ENCODE data around the gene TENT4A.

DNA sequence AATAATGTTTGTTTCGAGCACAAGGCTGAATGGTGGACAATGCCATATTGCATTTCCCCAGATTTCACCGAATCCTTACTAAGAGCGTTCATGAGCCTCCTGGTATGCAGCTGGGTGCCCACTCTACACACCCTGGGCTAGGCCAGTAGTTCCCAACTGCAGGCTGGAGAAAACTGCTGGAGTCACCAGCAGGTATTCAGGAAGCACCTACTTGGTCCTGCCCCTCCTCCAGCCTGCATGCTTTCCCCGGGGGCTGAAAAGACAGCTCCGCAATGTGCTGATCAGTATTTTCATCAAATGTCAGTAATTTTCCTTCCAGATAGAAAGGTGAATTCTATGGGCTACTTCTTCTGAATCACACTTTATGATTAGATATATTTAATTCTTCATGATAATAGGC, 45.6 kb upstream of the TENT4A start:
- TF ChIP-seq, protein P1, sequence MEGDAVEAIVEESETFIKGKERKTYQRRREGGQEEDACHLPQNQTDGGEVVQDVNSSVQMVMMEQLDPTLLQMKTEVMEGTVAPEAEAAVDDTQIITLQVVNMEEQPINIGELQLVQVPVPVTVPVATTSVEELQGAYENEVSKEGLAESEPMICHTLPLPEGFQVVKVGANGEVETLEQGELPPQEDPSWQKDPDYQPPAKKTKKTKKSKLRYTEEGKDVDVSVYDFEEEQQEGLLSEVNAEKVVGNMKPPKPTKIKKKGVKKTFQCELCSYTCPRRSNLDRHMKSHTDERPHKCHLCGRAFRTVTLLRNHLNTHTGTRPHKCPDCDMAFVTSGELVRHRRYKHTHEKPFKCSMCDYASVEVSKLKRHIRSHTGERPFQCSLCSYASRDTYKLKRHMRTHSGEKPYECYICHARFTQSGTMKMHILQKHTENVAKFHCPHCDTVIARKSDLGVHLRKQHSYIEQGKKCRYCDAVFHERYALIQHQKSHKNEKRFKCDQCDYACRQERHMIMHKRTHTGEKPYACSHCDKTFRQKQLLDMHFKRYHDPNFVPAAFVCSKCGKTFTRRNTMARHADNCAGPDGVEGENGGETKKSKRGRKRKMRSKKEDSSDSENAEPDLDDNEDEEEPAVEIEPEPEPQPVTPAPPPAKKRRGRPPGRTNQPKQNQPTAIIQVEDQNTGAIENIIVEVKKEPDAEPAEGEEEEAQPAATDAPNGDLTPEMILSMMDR (IDR thresholded peaks at IDR 0.05; ENCODE audit: low read depth, low read length), result no peak
- TF ChIP-seq EZH2phosphoT487 (IDR thresholded peaks at IDR 0.05; ENCODE audit: low read depth), result no peak
